Measurements from ENCODE around the gene LIN28A.
A peak's percentile ranks its signal among the peaks of the same experiment; 100 is the strongest.

Gene LIN28A

DNA sequence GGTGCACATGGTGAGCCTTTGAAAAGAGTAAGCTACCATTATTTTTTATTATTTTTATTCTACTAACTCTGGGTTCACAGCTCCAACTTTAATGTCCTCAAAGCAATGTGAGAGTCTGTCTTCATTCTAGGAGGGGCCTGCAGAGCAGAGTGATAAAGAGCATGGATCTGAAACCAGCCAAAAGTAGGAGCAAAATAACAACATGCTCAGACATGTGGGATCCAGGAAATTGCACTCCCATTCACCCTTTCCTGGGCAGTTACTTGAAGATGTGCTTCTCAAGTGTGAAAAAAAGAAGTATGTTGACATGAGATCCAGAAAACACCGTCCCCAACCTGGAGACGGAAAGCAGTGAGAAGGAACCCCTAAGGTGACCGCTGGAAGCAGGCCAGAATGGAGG is 8.7 kb upstream of the LIN28A start:
- TF ChIP-seq, protein P1, sequence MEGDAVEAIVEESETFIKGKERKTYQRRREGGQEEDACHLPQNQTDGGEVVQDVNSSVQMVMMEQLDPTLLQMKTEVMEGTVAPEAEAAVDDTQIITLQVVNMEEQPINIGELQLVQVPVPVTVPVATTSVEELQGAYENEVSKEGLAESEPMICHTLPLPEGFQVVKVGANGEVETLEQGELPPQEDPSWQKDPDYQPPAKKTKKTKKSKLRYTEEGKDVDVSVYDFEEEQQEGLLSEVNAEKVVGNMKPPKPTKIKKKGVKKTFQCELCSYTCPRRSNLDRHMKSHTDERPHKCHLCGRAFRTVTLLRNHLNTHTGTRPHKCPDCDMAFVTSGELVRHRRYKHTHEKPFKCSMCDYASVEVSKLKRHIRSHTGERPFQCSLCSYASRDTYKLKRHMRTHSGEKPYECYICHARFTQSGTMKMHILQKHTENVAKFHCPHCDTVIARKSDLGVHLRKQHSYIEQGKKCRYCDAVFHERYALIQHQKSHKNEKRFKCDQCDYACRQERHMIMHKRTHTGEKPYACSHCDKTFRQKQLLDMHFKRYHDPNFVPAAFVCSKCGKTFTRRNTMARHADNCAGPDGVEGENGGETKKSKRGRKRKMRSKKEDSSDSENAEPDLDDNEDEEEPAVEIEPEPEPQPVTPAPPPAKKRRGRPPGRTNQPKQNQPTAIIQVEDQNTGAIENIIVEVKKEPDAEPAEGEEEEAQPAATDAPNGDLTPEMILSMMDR (IDR thresholded peaks at IDR 0.05; ENCODE audit: control extremely low read depth, extremely low read depth, low read depth, missing control alignments), result no peak
- CTCF ChIA-PET, result interaction anchor here (0.7 to 4.0 kb wide), 3 partner anchors 14 to 117 kb away, joined by 3 to 23 read pairs (median 9); no protein-coding TSS in a partner anchor
- DNase-seq (ENCODE audit: extremely low spot score), result no peak
- POLR2A ChIA-PET, result no interaction called here

DNA sequence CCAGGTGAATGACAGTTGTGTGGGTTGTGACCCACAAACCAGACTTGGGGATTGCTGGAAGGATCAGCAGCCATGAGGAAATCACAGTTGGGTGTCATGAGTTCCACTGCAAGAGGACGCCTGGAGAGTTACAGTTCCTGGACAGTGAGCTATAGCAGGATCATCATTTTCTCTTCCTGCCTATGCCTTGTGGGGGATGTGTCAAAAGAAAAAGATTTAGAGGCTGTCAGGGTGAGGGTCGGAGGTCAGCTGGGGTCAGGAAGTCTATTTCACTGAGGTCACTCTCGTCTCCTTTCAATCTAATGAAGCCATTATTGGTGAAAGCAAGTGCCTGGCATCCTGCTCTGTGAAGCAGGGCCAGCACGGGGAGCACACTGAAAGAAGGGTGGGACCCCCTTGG is 7.0 kb upstream of the LIN28A start:
- DNase-seq (ENCODE audit: extremely low spot score), result no peak
- ChIA-PET POLR2A (no interaction called here), CTCF (interaction anchor here (1.0 to 5.7 kb wide), 2 partner anchors 13 to 40 kb away, joined by 3 to 42 read pairs; no protein-coding TSS in a partner anchor)
- TF ChIP-seq, protein P1 (IDR thresholded peaks at IDR 0.05; ENCODE audit: control extremely low read depth, extremely low read depth, low read depth, missing control alignments), result no peak

DNA sequence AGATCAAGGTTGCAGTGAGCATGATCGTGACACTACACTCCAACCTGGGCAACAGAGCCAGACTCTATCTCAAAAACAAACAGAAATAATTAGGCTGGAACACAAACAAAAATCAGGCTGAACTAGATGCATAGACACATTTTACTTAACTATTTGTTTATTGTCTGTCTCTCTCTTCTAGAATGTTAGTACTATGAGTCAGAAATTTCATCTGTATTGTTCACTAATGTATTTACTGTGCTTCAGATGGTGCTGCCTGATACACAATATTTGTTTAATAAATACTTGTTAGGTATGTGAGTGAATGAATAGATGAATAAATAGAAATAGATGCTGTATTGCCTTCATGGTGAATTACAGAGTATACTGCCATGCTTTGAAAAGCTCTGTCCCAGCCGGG is 6.0 kb upstream of the LIN28A start:
- ChIA-PET CTCF (interaction anchor here (0.7 to 5.7 kb wide), 4 partner anchors 9 to 41 kb away, joined by 3 to 42 read pairs (median 4); no protein-coding TSS in a partner anchor), POLR2A (no interaction called here)
- TF ChIP-seq, protein P1 (IDR thresholded peaks at IDR 0.05; ENCODE audit: control extremely low read depth, extremely low read depth, low read depth, missing control alignments), result no peak
- DNase-seq (ENCODE audit: extremely low spot score), result no peak

DNA sequence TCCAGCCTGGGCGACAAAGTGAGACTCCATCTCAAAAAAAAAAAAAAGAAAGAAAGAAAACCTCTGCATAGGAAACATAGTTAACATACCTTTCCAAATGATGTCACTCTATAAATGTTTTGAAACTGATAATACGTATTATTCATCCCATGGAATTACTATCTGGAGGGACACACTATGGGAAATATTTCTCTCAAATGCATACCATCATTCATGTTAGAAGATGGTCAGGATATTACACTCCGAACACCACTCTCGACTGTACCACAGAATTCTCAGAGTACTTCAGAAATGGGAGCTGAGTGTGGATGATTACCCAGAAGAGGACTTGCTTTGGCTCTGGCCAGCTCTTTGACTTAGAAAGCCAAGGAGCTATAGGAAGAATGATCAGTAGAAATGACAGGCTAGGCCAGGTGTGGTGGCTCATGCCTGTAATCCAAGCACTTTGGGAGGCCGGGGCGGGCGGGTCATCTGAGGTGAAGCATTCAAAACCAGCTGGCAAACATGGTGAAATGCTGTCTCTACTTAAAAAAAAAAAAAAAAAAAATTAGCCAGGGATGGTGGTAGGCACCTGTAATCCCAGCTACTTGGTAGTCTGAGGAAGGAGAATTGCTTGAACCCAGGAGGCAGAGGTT is 5.2 kb upstream of the LIN28A start:
- ChIA-PET CTCF (interaction anchor here (0.7 to 5.7 kb wide), 7 partner anchors 8 to 130 kb away, joined by 3 to 42 read pairs (median 4); no protein-coding TSS in a partner anchor), POLR2A (no interaction called here)
- no peak for DNase-seq (ENCODE audit: extremely low spot score)
- TF ChIP-seq, protein P1 (IDR thresholded peaks at IDR 0.05; ENCODE audit: control extremely low read depth, extremely low read depth, low read depth, missing control alignments), result no peak

DNA sequence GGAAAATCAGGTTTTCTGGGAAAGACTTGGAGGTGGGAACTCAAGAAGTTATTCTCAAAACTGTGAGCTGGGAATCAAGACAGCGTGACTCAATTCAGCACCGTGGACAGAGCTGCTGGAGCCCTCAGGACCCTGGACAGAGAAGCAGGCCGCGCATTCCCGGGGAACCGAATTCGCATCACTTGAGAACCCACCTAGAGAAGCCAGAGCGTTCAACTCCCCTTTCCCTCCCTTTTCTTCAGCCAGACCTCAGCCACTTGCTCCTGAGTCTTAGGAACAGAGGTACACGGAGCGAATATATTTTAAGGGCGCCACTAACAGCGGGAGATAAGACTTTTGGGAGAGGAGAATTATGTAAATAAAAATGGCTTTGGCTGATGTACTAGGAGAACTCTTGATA is 2.0 kb upstream of the LIN28A start:
- peak; percentile 70 for DNase-seq (ENCODE audit: extremely low spot score)
- TF ChIP-seq, protein P1 (IDR thresholded peaks at IDR 0.05; ENCODE audit: control extremely low read depth, extremely low read depth, low read depth, missing control alignments), result no peak
- ChIA-PET POLR2A (no interaction called here), CTCF (interaction anchor here (5.7 kb wide), 1 partner anchor 8 kb away, joined by 42 read pairs; no protein-coding TSS in a partner anchor)

DNA sequence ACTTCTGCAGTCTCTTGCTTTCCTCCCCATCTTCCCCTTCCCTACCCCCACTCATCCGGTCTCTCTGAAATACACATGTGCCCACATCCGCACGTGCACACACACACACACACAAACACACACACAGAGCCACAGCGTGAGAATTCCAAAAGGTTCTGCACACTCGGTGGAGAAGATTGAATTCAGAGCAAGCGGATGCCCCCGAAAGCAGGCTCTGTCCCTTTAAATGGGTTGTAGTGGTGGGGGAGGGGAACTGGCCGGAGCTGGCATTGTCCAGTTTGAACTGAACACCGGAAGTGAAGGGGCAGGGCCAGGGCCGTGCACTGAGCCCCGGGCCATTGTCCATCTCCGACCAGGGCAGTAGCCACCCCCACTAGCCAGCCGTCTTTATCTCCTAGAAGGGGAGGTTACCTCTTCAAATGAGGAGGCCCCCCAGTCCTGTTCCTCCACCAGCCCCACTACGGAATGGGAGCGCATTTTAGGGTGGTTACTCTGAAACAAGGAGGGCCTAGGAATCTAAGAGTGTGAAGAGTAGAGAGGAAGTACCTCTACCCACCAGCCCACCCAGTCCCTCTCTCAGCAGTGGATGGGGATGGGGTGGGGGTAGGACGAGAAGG is 1.3 kb upstream of the LIN28A start:
- TF ChIP-seq, protein P1 (IDR thresholded peaks at IDR 0.05; ENCODE audit: control extremely low read depth, extremely low read depth, low read depth, missing control alignments), result no peak
- DNase-seq (ENCODE audit: extremely low spot score), result no peak
- POLR2A ChIA-PET, result no interaction called here
- CTCF ChIA-PET, result interaction anchor here (1.4 to 5.7 kb wide), 2 partner anchors 7 to 12 kb away, joined by 4 to 42 read pairs; no protein-coding TSS in a partner anchor

All from GM10248 (cell line).